ENCODE data around the gene PAPPA. TPM values are rescaled to one million over a fixed set of nuclear protein-coding genes. Genes with fewer than 3 reads are reported as not detected.

The PAPPA gene
- total RNA-seq, 1 donor from 2014 or later: 0.15 TPM

DNA sequence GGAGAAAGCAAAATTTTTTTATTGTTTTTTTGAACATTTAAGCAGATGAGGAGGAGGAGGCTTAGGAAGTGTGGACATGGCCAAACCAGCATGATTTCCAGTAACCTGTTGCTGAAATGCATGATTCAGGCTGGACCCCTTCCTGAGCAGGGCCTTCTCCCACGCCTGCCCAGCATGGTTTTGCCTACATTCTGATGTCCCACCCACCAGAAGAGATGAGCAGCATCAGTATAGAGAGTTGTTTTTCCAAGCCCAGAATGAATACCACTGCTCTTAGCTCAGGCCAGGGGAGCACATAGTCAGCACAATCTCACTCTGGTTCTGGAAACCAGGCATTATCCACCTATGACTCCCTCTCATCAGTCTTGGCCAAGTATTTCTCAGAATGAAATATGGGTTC is 90.1 kb downstream of the PAPPA start:
- Histone ChIP-seq H3K4me1 (no peaks in the 10 kb centered on the region), H3K9me3 (ENCODE audit: low read depth) (no peaks in the 10 kb centered on the region), H3K27ac (no peak overlapping the region), H3K36me3 (no peaks in the 10 kb centered on the region), H4K20me1 (ENCODE audit: low read depth) (no peaks in the 10 kb centered on the region), H2AFZ (replicated peaks) (no peak overlapping the region), H3K9ac (no peak overlapping the region), H3K4me2 (no peak overlapping the region), H3K27me3 (no peaks in the 10 kb centered on the region), H3K4me3 (no peak overlapping the region), H3K79me2 (ENCODE audit: low read depth) (no peaks in the 10 kb centered on the region), H3F3A (ENCODE audit: low read depth) (no peaks in the 10 kb centered on the region)
- Mint-ChIP-seq H3K9me3 (no peaks in the 10 kb centered on the region), H3K4me1 (no peaks in the 10 kb centered on the region), H3K27me3 (ENCODE audit: insufficient read depth, low read depth) (no peaks in the 10 kb centered on the region), H3K4me3 (no peak overlapping the region), H3K27ac (no peak overlapping the region), H3K36me3 (peaks cover 9% of the 10 kb centered on the region)
- no peak for TF ChIP-seq EZH2phosphoT487 (IDR thresholded peaks at IDR 0.05)
- no peak for TF ChIP-seq EZH2 (IDR thresholded peaks at IDR 0.05)
- TF ChIP-seq, protein P1, sequence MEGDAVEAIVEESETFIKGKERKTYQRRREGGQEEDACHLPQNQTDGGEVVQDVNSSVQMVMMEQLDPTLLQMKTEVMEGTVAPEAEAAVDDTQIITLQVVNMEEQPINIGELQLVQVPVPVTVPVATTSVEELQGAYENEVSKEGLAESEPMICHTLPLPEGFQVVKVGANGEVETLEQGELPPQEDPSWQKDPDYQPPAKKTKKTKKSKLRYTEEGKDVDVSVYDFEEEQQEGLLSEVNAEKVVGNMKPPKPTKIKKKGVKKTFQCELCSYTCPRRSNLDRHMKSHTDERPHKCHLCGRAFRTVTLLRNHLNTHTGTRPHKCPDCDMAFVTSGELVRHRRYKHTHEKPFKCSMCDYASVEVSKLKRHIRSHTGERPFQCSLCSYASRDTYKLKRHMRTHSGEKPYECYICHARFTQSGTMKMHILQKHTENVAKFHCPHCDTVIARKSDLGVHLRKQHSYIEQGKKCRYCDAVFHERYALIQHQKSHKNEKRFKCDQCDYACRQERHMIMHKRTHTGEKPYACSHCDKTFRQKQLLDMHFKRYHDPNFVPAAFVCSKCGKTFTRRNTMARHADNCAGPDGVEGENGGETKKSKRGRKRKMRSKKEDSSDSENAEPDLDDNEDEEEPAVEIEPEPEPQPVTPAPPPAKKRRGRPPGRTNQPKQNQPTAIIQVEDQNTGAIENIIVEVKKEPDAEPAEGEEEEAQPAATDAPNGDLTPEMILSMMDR (IDR thresholded peaks at IDR 0.05): no peak
- no peak for DNase-seq (ENCODE audit: low spot score)

DNA sequence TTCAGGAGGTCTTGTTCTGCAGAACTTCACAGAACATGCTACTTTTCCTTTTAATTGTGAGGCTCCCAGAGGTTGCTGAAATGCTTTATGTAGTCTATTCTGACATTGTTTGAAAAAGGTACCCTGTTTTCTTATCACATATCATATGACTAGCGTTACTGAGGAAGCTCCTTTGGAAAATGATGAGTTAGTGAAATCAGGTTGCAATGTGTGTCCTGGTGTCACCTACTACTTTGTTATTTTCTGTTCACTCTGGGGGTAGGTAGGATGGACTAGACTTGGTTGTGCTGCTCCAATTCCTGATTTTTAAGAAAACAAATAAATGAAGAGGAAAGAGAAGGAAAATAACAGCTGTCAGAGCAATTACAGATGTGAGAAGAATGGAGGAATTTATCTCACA is 93.7 kb downstream of the PAPPA start:
- Histone ChIP-seq H3K9me3 (ENCODE audit: low read depth) (no peaks in the 10 kb centered on the region), H3K4me1 (no peaks in the 10 kb centered on the region), H3K27ac (no peak overlapping the region), H3F3A (ENCODE audit: low read depth) (no peaks in the 10 kb centered on the region), H3K27me3 (no peaks in the 10 kb centered on the region), H3K9ac (no peak overlapping the region), H4K20me1 (ENCODE audit: low read depth) (no peaks in the 10 kb centered on the region), H3K36me3 (no peaks in the 10 kb centered on the region), H3K4me3 (no peak overlapping the region), H2AFZ (replicated peaks) (no peak overlapping the region), H3K79me2 (ENCODE audit: low read depth) (no peaks in the 10 kb centered on the region), H3K4me2 (no peak overlapping the region)
- Mint-ChIP-seq H3K4me3 (no peak overlapping the region), H3K4me1 (no peaks in the 10 kb centered on the region), H3K36me3 (peaks cover 6% of the 10 kb centered on the region), H3K9me3 (no peaks in the 10 kb centered on the region), H3K27me3 (ENCODE audit: insufficient read depth, low read depth) (peaks cover 2% of the 10 kb centered on the region), H3K27ac (no peak overlapping the region)
- DNase-seq (ENCODE audit: low spot score): no peak
- TF ChIP-seq, protein P1 (IDR thresholded peaks at IDR 0.05): no peak
- TF ChIP-seq EZH2 (IDR thresholded peaks at IDR 0.05) (no peak), EZH2phosphoT487 (IDR thresholded peaks at IDR 0.05) (no peak)

DNA sequence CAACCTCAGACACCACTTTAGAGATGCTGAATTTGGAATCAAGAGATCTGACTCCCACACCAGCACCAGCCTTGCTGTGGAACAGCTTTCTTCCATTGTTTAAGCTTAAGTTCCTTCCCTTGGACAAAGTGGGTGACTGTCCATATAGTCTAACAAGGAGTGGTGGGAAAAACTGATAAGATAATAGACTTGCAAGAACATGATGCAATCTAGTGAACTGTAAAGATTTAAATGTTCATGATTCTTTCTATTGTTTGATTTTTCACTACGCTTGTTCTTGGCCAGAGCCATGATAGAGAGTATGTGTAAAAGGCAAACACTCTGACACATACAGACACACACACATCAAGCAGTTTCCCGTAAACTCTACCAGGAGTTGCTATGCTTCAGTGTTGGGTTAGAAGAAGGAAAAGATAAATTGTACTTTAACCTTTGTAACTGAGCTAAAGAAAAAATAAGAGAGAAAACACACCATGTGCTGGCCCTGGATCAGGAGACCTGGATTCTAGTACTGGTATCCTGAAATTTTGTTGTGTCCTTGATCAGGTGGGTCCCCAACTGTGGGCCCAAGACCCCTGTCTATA is 94.3 kb downstream of the PAPPA start:
- Mint-ChIP-seq H3K4me3 (no peak overlapping the region), H3K27me3 (ENCODE audit: insufficient read depth, low read depth) (peaks cover 2% of the 10 kb centered on the region), H3K9me3 (no peaks in the 10 kb centered on the region), H3K4me1 (no peaks in the 10 kb centered on the region), H3K36me3 (peaks cover 6% of the 10 kb centered on the region), H3K27ac (no peak overlapping the region)
- DNase-seq (ENCODE audit: low spot score): no peak
- no peaks in the 10 kb centered on the region for H3K36me3 ChIP-seq
- no peak overlapping the region for H3K27ac ChIP-seq
- H3K4me2 ChIP-seq: no peak overlapping the region
- no peak overlapping the region for H2AFZ ChIP-seq (replicated peaks)
- no peaks in the 10 kb centered on the region for H3K4me1 ChIP-seq
- H4K20me1 ChIP-seq (ENCODE audit: low read depth): no peaks in the 10 kb centered on the region
- TF ChIP-seq EZH2phosphoT487 (IDR thresholded peaks at IDR 0.05): no peak
- TF ChIP-seq, protein P1 (IDR thresholded peaks at IDR 0.05): no peak
- TF ChIP-seq EZH2 (IDR thresholded peaks at IDR 0.05): no peak
- H3K79me2 ChIP-seq (ENCODE audit: low read depth): no peaks in the 10 kb centered on the region
- no peaks in the 10 kb centered on the region for H3K9me3 ChIP-seq (ENCODE audit: low read depth)
- no peak overlapping the region for H3K9ac ChIP-seq
- H3F3A ChIP-seq (ENCODE audit: low read depth): no peaks in the 10 kb centered on the region
- H3K4me3 ChIP-seq: no peak overlapping the region
- no peaks in the 10 kb centered on the region for H3K27me3 ChIP-seq

Measured in neural progenitor cell (in vitro differentiated cells).